SH-SY5Y (cell line): ENCODE data around the gene POPDC3.

ENCODE experiments used
- GATA2 ChIP-seq: IDR thresholded peaks from 2 replicates; pipeline ENCODE4 v1.6.1; 2011; ENCODE audit warnings: mild to moderate bottlenecking, low read depth, low read length
- GATA3 ChIP-seq: IDR thresholded peaks from 2 replicates; pipeline ENCODE4 v1.6.1; 2011; ENCODE audit warnings: low read depth, mild to moderate bottlenecking, low read length, moderate library complexity

DNA sequence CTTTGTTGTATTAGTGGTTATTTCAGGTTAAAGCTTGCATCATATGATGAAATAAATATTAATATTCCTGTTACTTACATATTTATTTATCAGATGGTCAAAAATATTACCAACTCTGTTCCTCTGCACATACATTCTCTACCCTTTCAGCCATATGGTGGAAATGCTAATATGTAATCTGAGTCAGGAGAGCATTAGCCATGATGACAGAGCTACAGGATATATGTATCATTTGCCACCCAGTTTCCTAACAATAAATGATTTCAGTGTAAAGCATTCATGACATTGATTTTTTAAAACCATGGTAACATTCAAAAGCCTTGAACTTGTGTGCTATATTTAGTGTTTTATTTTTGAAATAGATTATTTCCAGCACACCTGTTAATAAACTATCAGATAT is 16.6 kb downstream of the POPDC3 start:
- TF ChIP-seq GATA2 (no peak), GATA3 (no peak)
